VCaP (cell line): ENCODE data around the gene TMPRSS9.

ENCODE experiments used
- H3K27ac ChIP-seq: fragments of 450-650 bp; 2 replicates; pipeline ENCODE4 v1.5.1; 2017
- TF ChIP-seq, protein P1 (sequence below): fragments of 450-650 bp; conservative IDR thresholded peaks from 2 replicates; pipeline ENCODE4 v1.5.1; 2017; ENCODE audit warnings: mild to moderate bottlenecking, moderate library complexity

Gene TMPRSS9

GRCh38 chr19:2339644-2340310, 20.3 kb upstream of the TMPRSS9 start:
- H3K27ac ChIP-seq, result no peak overlapping the region
- TF ChIP-seq, protein P1, sequence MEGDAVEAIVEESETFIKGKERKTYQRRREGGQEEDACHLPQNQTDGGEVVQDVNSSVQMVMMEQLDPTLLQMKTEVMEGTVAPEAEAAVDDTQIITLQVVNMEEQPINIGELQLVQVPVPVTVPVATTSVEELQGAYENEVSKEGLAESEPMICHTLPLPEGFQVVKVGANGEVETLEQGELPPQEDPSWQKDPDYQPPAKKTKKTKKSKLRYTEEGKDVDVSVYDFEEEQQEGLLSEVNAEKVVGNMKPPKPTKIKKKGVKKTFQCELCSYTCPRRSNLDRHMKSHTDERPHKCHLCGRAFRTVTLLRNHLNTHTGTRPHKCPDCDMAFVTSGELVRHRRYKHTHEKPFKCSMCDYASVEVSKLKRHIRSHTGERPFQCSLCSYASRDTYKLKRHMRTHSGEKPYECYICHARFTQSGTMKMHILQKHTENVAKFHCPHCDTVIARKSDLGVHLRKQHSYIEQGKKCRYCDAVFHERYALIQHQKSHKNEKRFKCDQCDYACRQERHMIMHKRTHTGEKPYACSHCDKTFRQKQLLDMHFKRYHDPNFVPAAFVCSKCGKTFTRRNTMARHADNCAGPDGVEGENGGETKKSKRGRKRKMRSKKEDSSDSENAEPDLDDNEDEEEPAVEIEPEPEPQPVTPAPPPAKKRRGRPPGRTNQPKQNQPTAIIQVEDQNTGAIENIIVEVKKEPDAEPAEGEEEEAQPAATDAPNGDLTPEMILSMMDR, result no peak

GRCh38 chr19:2340496-2341243, 19.4 kb upstream of the TMPRSS9 start:
- TF ChIP-seq, protein P1, result no peak
- H3K27ac ChIP-seq, result no peak overlapping the region

GRCh38 chr19:2341244-2341751, 18.8 kb upstream of the TMPRSS9 start:
- H3K27ac ChIP-seq, result no peak overlapping the region
- TF ChIP-seq, protein P1, result no peak

DNA sequence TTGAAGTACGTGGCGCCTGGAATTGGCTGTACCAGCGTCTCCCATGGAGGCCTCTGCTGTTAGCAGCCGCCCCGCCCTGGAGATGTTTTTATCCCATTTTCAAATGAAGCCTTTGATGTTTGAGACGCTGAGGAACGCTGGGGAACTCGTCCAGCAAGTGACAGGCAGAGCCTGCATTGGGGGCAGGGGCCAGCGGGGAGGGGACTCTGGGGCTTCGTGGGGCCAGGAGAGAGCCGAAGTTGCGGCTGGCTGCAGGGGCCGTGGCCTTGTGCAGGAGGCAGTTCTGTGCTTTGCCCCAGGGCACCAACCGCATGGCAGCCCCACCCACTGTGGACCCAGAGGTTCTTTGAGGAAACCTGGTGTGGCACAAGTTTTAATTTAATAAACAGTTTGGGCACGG, 18.1 kb upstream of the TMPRSS9 start:
- TF ChIP-seq, protein P1, result no peak
- no peak overlapping the region for H3K27ac ChIP-seq

DNA sequence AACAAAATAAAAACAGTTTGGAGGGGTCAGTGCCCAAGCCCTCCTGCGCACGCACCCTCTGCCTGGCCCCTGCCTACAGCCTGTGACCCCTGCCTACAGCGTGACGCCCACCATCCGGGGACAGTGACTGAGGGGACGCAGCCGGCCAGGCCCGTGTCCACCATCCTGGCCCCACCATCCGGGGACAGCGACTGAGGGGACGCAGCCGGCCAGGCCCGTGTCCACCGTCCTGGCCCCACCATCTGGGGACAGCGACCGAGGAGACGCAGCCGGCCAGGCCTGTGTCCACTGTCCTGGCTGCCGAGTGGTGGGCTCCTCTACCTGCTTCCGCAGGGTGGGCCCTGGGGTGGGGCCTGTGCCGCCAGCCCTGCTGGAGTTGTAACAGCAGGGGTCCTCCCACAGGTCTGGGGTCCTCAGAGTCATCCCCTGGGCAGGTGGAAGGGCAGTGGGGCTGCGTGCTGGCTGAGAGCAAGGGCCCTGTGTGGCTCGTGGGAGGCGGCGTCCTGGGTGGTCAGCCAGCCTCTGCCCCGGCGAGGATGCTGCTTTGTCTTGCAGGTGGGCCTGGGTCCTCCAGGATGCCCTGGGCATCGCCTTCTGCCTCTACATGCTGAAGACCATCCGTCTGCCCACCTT, 17.3 kb upstream of the TMPRSS9 start:
- TF ChIP-seq, protein P1, result no peak
- H3K27ac ChIP-seq, result no peak overlapping the region

- TF ChIP-seq, protein P1, result no peak
- H3K27ac ChIP-seq, result no peak overlapping the region
Measured at GRCh38 chr19:2343289-2343982, 16.6 kb upstream of the TMPRSS9 start.

DNA sequence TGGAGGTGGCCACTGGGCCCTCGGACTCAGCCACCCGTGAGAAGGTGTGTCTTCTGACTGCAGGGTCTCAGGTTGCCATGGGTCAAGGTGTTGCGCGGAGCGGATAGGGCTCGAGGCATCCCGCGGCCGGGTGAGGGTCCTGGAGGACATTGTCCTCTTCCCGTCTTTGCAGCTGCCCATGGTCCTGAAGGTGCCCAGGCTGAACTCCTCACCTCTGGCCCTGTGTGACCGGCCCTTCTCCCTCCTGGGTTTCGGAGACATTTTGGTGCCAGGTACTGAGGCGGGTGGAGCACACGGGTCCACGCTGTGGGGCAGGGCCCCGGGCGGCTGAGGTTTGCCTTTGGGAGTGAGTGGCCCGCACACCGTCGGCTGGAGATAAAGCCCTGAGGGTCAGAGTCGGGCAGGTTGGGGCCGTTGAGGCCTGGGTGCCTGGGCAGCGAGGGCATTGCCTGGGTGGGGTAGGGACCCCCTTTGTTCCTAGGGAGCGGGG, 15.6 kb upstream of the TMPRSS9 start:
- no peak overlapping the region for H3K27ac ChIP-seq
- TF ChIP-seq, protein P1, result no peak
